GM19463 (cell line): Measurements from ENCODE around the gene SLC9A1.

Experiments
- ATAC-seq: cut with Tn5 transposase; IDR thresholded peaks from one replicate; pipeline ENCODE4 v1.9.1; 2021; ENCODE audit warnings: mild to moderate bottlenecking, moderate library complexity; ENCODE audit not compliant: unreplicated experiment

SLC9A1 gene

DNA sequence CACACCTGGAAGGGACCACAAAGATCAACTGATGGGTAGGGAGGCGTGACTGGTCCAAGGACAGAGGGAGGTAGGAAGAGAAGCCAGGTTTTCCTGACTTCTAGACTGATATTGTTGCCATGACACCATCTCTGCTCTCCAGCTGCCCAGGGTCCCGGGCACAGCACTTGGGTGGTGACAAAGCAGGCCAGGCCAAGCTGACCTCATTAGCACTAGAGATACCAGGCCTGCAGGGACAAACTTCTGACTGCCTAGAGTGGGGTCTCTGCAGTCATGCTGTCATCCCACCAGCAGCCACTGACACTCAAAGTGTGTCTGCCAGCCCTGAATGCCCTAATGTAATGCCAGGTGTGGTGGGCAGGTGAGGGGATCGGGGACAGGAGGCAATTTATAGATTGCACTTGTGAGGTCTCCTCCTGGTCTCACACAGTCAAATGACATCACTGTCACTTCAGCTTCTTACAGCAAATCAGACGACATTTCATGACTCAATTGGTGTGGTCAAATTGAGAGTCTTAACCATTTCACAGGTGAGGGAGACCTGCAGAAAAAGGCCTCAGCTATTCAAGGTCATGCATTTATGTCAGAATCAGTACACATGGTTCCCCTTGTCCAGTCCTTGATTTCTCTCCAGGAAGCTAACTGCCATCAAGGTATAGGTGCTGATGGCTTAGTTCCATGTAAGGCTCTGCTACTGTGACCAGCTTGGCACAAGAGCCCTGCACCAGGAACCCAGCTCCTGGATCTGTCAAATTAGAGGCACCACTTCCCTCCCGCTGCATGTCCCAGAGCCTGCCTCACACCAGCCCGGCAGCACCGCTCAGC, 2.7 kb downstream of the SLC9A1 start:
- no peak for ATAC-seq

- no peak for ATAC-seq
These were observed 4.3 kb downstream of the SLC9A1 start for GRCh38 chr1:27150641-27151040.

GRCh38 chr1:27150183-27150582, 4.7 kb downstream of the SLC9A1 start:
- no peak for ATAC-seq

- no peak for ATAC-seq
These were observed 5.2 kb downstream of the SLC9A1 start for GRCh38 chr1:27149762-27150113.

DNA sequence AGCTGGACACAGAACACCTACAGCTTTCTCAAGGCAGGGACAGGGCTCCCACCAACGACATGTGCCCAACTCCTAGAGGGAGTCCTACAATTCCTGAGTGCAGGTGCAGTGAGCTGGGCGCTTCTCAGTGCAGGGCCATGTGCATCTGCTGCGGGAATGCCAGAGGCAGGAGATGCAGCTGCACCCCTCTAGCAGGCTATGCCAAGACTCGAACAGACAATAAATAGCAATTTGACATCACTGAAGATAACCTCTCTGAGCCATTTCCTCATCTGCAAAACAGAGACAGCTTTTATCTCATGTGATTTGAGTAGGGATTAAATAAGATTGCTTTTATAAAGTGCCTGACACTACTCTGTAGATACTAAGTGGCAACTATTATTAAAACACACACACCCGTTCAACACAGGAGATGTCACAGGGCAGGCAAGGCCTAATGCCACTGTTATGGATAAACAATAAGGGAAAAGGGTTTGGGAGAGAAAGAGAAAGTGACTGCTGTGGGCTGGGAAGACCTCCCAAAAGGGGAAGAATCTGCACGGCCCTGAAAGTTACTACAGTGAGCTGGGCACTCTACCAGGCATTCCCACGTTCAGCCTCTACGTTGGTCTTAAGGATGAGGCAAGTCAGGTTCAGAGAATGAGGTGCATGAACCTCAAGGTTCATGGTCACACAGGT, 5.7 kb downstream of the SLC9A1 start:
- no peak for ATAC-seq

DNA sequence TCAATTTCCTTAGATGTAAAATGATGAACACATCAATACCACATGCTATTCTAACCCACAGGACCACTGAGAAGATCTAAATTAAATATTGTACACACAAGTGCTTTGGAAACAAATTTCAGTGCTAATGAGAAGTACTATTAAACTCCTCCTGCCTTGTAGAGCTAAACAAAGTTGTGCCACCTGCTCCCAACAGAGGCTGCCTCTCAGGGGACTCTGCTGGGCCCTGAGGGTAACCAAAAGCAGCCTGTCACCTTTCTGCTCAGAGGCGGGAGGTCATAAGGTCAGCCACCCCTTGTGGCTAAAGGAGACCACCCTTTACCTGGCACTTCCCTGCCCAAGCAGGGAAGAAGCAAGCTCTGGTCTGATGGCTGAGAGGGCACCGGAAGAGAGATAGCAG, 6.3 kb downstream of the SLC9A1 start:
- ATAC-seq: no peak

GRCh38 chr1:27147842-27148518, 6.9 kb downstream of the SLC9A1 start:
- no peak for ATAC-seq

- ATAC-seq: no peak
These were observed 9.0 kb downstream of the SLC9A1 start for GRCh38 chr1:27145934-27146354.

- no peak for ATAC-seq
These were observed 9.8 kb downstream of the SLC9A1 start for GRCh38 chr1:27144920-27145661.

GRCh38 chr1:27144049-27144748, 10.7 kb downstream of the SLC9A1 start:
- ATAC-seq: no peak

DNA sequence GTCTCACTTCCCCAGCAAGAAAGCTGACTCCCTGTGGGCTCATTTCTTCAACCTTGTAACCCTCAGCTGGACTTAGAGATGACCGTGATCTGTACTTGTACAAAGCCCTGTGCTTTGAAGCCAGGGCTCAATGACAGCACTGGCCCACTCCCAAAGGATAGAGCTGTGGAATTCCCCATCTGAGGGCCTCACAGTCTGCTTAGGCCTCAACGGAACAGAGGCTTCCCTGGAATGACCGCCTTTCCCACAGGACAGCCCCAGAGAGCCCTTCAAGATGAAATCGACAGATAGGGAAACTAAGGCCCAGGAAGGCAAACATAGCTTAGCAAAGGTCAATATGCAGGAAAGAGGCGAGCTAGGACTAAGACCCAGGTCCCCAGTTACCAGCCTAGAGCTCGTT, 11.5 kb downstream of the SLC9A1 start:
- no peak for ATAC-seq

GRCh38 chr1:27142464-27142863, 12.5 kb downstream of the SLC9A1 start:
- no peak for ATAC-seq

DNA sequence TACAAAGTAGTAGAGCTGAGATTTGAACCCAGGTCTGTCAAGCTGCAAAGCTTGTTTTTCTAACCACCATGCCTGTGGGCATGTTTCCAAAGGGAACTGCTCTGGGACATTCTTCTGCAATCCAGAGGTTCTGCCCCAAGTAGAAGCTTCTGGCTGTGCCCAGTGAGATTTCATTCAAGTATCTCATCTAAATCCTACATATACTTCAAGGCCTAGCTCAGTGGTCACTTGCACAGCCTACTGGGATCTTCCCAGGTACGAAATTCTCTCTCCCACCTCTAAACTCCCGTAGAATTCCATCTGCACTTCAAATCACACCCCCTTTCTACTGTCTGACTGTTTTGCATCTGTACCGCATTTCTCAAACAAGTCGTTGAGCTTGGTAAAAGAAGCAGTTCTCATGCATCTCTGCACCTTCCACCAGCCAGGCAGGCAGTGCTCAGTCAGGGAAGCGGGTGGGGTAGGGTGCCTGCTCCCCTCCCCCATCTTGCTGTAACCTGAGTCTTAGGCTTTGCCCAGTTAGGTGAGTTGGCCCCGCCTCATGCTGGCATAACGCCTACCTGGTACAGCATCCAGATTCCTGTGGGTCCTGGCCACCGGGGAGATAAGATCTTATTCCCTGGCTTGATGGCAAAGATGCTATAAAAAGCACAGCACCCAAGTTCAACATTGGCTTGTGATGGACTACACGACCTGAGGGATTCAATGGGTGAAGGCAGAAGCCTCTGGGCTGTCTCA, 13.5 kb downstream of the SLC9A1 start:
- ATAC-seq: no peak

DNA sequence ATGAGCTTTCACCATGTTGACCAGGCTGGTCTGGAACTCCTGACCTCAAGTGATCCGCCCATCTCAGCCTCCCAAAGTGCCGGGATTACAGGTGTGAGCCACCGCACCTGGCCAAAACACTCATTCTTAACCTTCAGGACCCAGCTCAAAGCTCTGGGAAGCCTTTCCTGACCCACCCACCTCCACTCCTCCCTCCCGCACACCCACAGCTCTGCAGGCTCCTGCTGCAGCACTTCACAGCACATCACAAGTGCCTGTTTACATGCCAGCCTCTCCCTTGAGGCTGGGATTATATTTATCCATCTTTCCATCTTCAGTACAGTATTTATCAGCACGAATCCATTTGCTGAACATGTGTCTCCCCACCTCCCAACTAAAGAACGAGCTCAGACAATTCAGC, 14.9 kb downstream of the SLC9A1 start:
- no peak for ATAC-seq

- no peak for ATAC-seq
These were observed 16.0 kb downstream of the SLC9A1 start for GRCh38 chr1:27138927-27139326.

DNA sequence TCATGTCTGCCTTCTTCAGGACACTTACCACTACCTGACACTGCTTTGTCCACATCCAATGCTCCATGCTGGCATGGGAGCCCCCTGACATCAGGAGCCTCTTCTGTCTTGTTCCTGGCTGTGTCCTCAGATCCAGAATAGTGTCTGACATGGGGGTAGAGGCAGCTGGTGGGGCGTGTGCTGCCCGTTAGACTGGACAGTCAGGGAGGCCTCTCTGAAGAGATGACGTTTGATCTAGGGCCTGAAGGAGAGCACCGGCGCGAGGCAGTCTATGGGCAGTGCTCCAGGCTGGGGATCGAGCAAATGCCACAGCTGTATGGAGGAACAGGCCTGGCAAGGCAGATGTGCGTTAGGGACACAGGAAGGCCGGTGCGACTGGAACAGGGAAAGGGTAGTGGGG, 16.6 kb downstream of the SLC9A1 start:
- no peak for ATAC-seq

GRCh38 chr1:27137544-27138075, 17.3 kb downstream of the SLC9A1 start:
- no peak for ATAC-seq

- peak; percentile 46 for ATAC-seq
These were observed 17.9 kb downstream of the SLC9A1 start for GRCh38 chr1:27136998-27137542.

- ATAC-seq: no peak
These were observed 18.7 kb downstream of the SLC9A1 start for GRCh38 chr1:27136236-27136551.
